Adrenal gland (tissue), 5 donors: ENCODE measurements around the gene PRKD1.

Experiments
- POLR2A ChIP-seq, 2 donors: fragments of 450-650 bp; IDR thresholded peaks; one replicate each; pipeline ENCODE4 v1.6.1; 2017; ENCODE audit warnings: antibody characterized with exemption in 2 of 2, mild to moderate bottlenecking in 2 of 2, moderate library complexity in 1 of 2
- TF ChIP-seq, protein P1 (sequence below), 6 experiments: fragments of 450-650 bp in 4 of 6; fragments of 200-600 bp in 2 of 6; sonication (generic) in 1 of 6; IDR thresholded peaks; 1 replicate in 5 of 6; 2 replicates in 1 of 6; pipeline versions ENCODE4 v1.5.1 to v1.8.0; 2016 to 2021; ENCODE audit warnings: antibody characterized with exemption in 6 of 6, mild to moderate bottlenecking in 2 of 6, moderate library complexity in 1 of 6
- donor health status: DM: no; HTN: no; CAD: no.

GRCh38 chr14:29796853-29797252, 130.8 kb downstream of the PRKD1 start:
- no peak for TF ChIP-seq POLR2A (IDR thresholded peaks at IDR 0.05)
- TF ChIP-seq, protein P1, sequence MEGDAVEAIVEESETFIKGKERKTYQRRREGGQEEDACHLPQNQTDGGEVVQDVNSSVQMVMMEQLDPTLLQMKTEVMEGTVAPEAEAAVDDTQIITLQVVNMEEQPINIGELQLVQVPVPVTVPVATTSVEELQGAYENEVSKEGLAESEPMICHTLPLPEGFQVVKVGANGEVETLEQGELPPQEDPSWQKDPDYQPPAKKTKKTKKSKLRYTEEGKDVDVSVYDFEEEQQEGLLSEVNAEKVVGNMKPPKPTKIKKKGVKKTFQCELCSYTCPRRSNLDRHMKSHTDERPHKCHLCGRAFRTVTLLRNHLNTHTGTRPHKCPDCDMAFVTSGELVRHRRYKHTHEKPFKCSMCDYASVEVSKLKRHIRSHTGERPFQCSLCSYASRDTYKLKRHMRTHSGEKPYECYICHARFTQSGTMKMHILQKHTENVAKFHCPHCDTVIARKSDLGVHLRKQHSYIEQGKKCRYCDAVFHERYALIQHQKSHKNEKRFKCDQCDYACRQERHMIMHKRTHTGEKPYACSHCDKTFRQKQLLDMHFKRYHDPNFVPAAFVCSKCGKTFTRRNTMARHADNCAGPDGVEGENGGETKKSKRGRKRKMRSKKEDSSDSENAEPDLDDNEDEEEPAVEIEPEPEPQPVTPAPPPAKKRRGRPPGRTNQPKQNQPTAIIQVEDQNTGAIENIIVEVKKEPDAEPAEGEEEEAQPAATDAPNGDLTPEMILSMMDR (IDR thresholded peaks at IDR 0.05), result no peak
